IPS-11a (cell line): ENCODE measurements around the gene PDCD4.
"Not testable (repeated sequence)": the region's sequence is repeated elsewhere in the genome, so short reads cannot be mapped to it uniquely, and the experiment has no call there.

Experiments used
- H3K4me3 ChIP-seq: one replicate; pipeline ENCODE4 v1.5.1; 2013; ENCODE audit warnings: low read depth, low read length, control low read depth

PDCD4 gene

GRCh38 chr10:110880012-110880411 is 8.3 kb downstream of the PDCD4 start:
- no peak overlapping the region for H3K4me3 ChIP-seq

- no peak overlapping the region for H3K4me3 ChIP-seq
Measured at GRCh38 chr10:110881247-110881646, 9.5 kb downstream of the PDCD4 start.

GRCh38 chr10:110881905-110882304 is 10.2 kb downstream of the PDCD4 start:
- no peak overlapping the region for H3K4me3 ChIP-seq

- H3K4me3 ChIP-seq, result no peak overlapping the region
Measured at GRCh38 chr10:110883924-110884323, 12.2 kb downstream of the PDCD4 start.

GRCh38 chr10:110885932-110886674 is 14.4 kb downstream of the PDCD4 start:
- no peak overlapping the region for H3K4me3 ChIP-seq

- H3K4me3 ChIP-seq, result no peak overlapping the region
Measured at GRCh38 chr10:110887560-110887959, 15.8 kb downstream of the PDCD4 start.

GRCh38 chr10:110892602-110893288 is 21.0 kb downstream of the PDCD4 start:
- no peak overlapping the region for H3K4me3 ChIP-seq

GRCh38 chr10:110893559-110894179 is 21.9 kb downstream of the PDCD4 start:
- no peak overlapping the region for H3K4me3 ChIP-seq

- no peak overlapping the region for H3K4me3 ChIP-seq
Measured at GRCh38 chr10:110897184-110897583, 25.5 kb downstream of the PDCD4 start.

- no peak overlapping the region for H3K4me3 ChIP-seq
Measured at GRCh38 chr10:110898391-110898790, 26.7 kb downstream of the PDCD4 start.

- H3K4me3 ChIP-seq, result no peak overlapping the region
Measured at GRCh38 chr10:110900983-110901382, 29.3 kb downstream of the PDCD4 start.

- no peak overlapping the region for H3K4me3 ChIP-seq
Measured at GRCh38 chr10:110901954-110902819, 30.5 kb downstream of the PDCD4 start.

GRCh38 chr10:110903280-110904278 is 31.9 kb downstream of the PDCD4 start:
- H3K4me3 ChIP-seq, result no peak overlapping the region

GRCh38 chr10:110910138-110910537 is 38.4 kb downstream of the PDCD4 start:
- H3K4me3 ChIP-seq, result no peak overlapping the region

GRCh38 chr10:110912374-110912773 is 40.6 kb downstream of the PDCD4 start:
- H3K4me3 ChIP-seq, result no peak overlapping the region

GRCh38 chr10:110914431-110914830 is 42.7 kb downstream of the PDCD4 start:
- no peak overlapping the region for H3K4me3 ChIP-seq

GRCh38 chr10:110915035-110915434 is 43.3 kb downstream of the PDCD4 start:
- no peak overlapping the region for H3K4me3 ChIP-seq

GRCh38 chr10:110915600-110915999 is 43.9 kb downstream of the PDCD4 start:
- not testable (repeated sequence) for H3K4me3 ChIP-seq

GRCh38 chr10:110916554-110917346 is 45.0 kb downstream of the PDCD4 start:
- no peak overlapping the region for H3K4me3 ChIP-seq
